IPS-15b (cell line): ENCODE results near the gene LGR5.

Experiments
- H3K27me3 ChIP-seq: one replicate; pipeline ENCODE4 v1.6.1; 2013; ENCODE audit warnings: low read length; ENCODE audit not compliant: control insufficient read depth, insufficient read depth
- H3K36me3 ChIP-seq: one replicate; pipeline ENCODE4 v1.6.1; 2013; ENCODE audit warnings: low read length; ENCODE audit not compliant: control insufficient read depth, insufficient read depth
- H3K4me1 ChIP-seq: one replicate; pipeline ENCODE4 v1.6.1; 2013; ENCODE audit warnings: mild to moderate bottlenecking, low read length; ENCODE audit not compliant: control insufficient read depth, insufficient read depth
- H3K4me3 ChIP-seq: one replicate; pipeline ENCODE4 v1.5.1; 2013; ENCODE audit warnings: low read depth, low read length
- H3K9ac ChIP-seq: one replicate; pipeline ENCODE4 v1.6.1; 2013; ENCODE audit warnings: low read depth, mild to moderate bottlenecking, low read length
- H3K9me3 ChIP-seq: one replicate; pipeline ENCODE4 v1.6.1; 2013; ENCODE audit warnings: mild to moderate bottlenecking, low read length; ENCODE audit not compliant: control insufficient read depth, insufficient read depth

LGR5 gene

GRCh38 chr12:71625476-71625875 is 185.9 kb downstream of the LGR5 start:
- Histone ChIP-seq H3K9ac (no peak overlapping the region), H3K4me1 (no peaks in the 10 kb centered on the region), H3K9me3 (no peaks in the 10 kb centered on the region), H3K27me3 (no peaks in the 10 kb centered on the region), H3K4me3 (no peak overlapping the region), H3K36me3 (peaks cover 19% of the 10 kb centered on the region)

- Histone ChIP-seq H3K4me3 (no peak overlapping the region), H3K36me3 (peaks cover 19% of the 10 kb centered on the region)
These were observed 186.5 kb downstream of the LGR5 start for GRCh38 chr12:71626098-71626497.

GRCh38 chr12:71626768-71627167 is 187.2 kb downstream of the LGR5 start:
- Histone ChIP-seq H3K9ac (no peak overlapping the region), H3K36me3 (peaks cover 19% of the 10 kb centered on the region), H3K27me3 (no peaks in the 10 kb centered on the region), H3K4me1 (no peaks in the 10 kb centered on the region), H3K9me3 (no peaks in the 10 kb centered on the region), H3K4me3 (no peak overlapping the region)

More at GRCh38 chr12:71626098-71626497, 186.5 kb downstream of the LGR5 start:
- Histone ChIP-seq H3K4me1 (no peaks in the 10 kb centered on the region), H3K9ac (no peak overlapping the region), H3K27me3 (no peaks in the 10 kb centered on the region), H3K9me3 (no peaks in the 10 kb centered on the region)

- no peak overlapping the region for H3K9ac ChIP-seq
- H3K9me3 ChIP-seq: no peaks in the 10 kb centered on the region
- no peak overlapping the region for H3K4me3 ChIP-seq
- peaks cover 19% of the 10 kb centered on the region for H3K36me3 ChIP-seq
- H3K4me1 ChIP-seq: no peaks in the 10 kb centered on the region
- H3K27me3 ChIP-seq: no peaks in the 10 kb centered on the region
These were observed 187.9 kb downstream of the LGR5 start for GRCh38 chr12:71627438-71628002.
